NCI-H2081 treated with DMSO at 0.1 percent for 48 hours (cell line): ENCODE results near the gene ODC1.

Experiments used
- DNase-seq: peaks from one replicate; lab custom pipeline; 2025; lab: John Stamatoyannopoulos, UW

The ODC1 gene

GRCh38 chr2:10400002-10400401 is 48.1 kb downstream of the ODC1 start:
- no peak for DNase-seq

GRCh38 chr2:10399358-10399757 is 48.8 kb downstream of the ODC1 start:
- no peak for DNase-seq

GRCh38 chr2:10398496-10398895 is 49.6 kb downstream of the ODC1 start:
- DNase-seq: no peak

GRCh38 chr2:10397878-10398277 is 50.2 kb downstream of the ODC1 start:
- no peak for DNase-seq

- no peak for DNase-seq
These were observed 50.7 kb downstream of the ODC1 start for GRCh38 chr2:10397297-10397875.

- DNase-seq: no peak
These were observed 51.7 kb downstream of the ODC1 start for GRCh38 chr2:10396464-10396863.

- no peak for DNase-seq
These were observed 52.2 kb downstream of the ODC1 start for GRCh38 chr2:10395893-10396292.

- no peak for DNase-seq
These were observed 54.5 kb downstream of the ODC1 start for GRCh38 chr2:10393640-10393982.

- no peak for DNase-seq
These were observed 55.0 kb downstream of the ODC1 start for GRCh38 chr2:10392951-10393639.

- DNase-seq: no peak
These were observed 55.6 kb downstream of the ODC1 start for GRCh38 chr2:10392548-10392947.

- no peak for DNase-seq
These were observed 56.0 kb downstream of the ODC1 start for GRCh38 chr2:10392100-10392499.

- DNase-seq: no peak
These were observed 57.7 kb downstream of the ODC1 start for GRCh38 chr2:10390369-10390801.
